GM19455 (cell line): Measurements from ENCODE around the gene USP9X.
"Not testable (repeated sequence)": the region's sequence is repeated elsewhere in the genome, so short reads cannot be mapped to it uniquely, and the experiment has no call there.

Experiments used
- ATAC-seq: cut with Tn5 transposase; IDR thresholded peaks from one replicate; pipeline ENCODE4 v1.9.1; 2021; ENCODE audit not compliant: unreplicated experiment

Gene USP9X

GRCh38 chrX:41178201-41178600 lies 93.0 kb downstream of the USP9X start:
- no peak for ATAC-seq

- no peak for ATAC-seq
These were observed 95.1 kb downstream of the USP9X start for GRCh38 chrX:41180194-41180908.

GRCh38 chrX:41184312-41184711 lies 99.1 kb downstream of the USP9X start:
- no peak for ATAC-seq

- ATAC-seq, result not testable (repeated sequence)
These were observed 101.7 kb downstream of the USP9X start for GRCh38 chrX:41186946-41187345.

GRCh38 chrX:41189156-41189555 lies 103.9 kb downstream of the USP9X start:
- ATAC-seq, result no peak

- no peak for ATAC-seq
These were observed 107.6 kb downstream of the USP9X start for GRCh38 chrX:41192880-41193279.

- ATAC-seq, result no peak
These were observed 113.2 kb downstream of the USP9X start for GRCh38 chrX:41198410-41198809.

GRCh38 chrX:41200785-41201184 lies 115.5 kb downstream of the USP9X start:
- ATAC-seq, result no peak

- ATAC-seq, result no peak
These were observed 124.6 kb downstream of the USP9X start for GRCh38 chrX:41209853-41210252.

- ATAC-seq, result no peak
These were observed 139.4 kb downstream of the USP9X start for GRCh38 chrX:41224605-41225004.

- ATAC-seq, result no peak
These were observed 148.7 kb downstream of the USP9X start for GRCh38 chrX:41233988-41234387.

- not testable (repeated sequence) for ATAC-seq
These were observed 149.2 kb downstream of the USP9X start for GRCh38 chrX:41234471-41234870.

GRCh38 chrX:41234962-41235361 lies 149.7 kb downstream of the USP9X start:
- ATAC-seq, result no peak

GRCh38 chrX:41236629-41237028 lies 151.4 kb downstream of the USP9X start:
- ATAC-seq, result no peak

- ATAC-seq, result no peak
These were observed 155.3 kb downstream of the USP9X start for GRCh38 chrX:41240509-41240908.

GRCh38 chrX:41241962-41242361 lies 156.7 kb downstream of the USP9X start:
- no peak for ATAC-seq

- no peak for ATAC-seq
These were observed 160.4 kb downstream of the USP9X start for GRCh38 chrX:41245641-41246040.

- ATAC-seq, result no peak
These were observed 165.6 kb downstream of the USP9X start for GRCh38 chrX:41250867-41251266.

GRCh38 chrX:41257801-41258200 lies 172.6 kb downstream of the USP9X start:
- no peak for ATAC-seq

GRCh38 chrX:41258226-41258625 lies 173.0 kb downstream of the USP9X start:
- no peak for ATAC-seq

GRCh38 chrX:41258871-41259270 lies 173.6 kb downstream of the USP9X start:
- ATAC-seq, result no peak

- ATAC-seq, result no peak
These were observed 174.3 kb downstream of the USP9X start for GRCh38 chrX:41259516-41259915.

GRCh38 chrX:41265615-41266014 lies 180.4 kb downstream of the USP9X start:
- ATAC-seq, result no peak
